ENCODE results near the gene TFAP2D.

The TFAP2D gene

GRCh38 chr6:50778696-50779095, 65.4 kb downstream of the TFAP2D start:
- H3K27ac ChIP-seq, result no peak overlapping the region
- TF ChIP-seq ZFX (IDR thresholded peaks at IDR 0.05; ENCODE audit: borderline replicate concordance) (no peak), CTCF (IDR thresholded peaks at IDR 0.05) (no peak)

- no peak overlapping the region for H3K27ac ChIP-seq
- no peak for TF ChIP-seq CTCF (IDR thresholded peaks at IDR 0.05)
- TF ChIP-seq ZFX (IDR thresholded peaks at IDR 0.05; ENCODE audit: borderline replicate concordance), result no peak
These were observed 67.1 kb downstream of the TFAP2D start for GRCh38 chr6:50780382-50780781.

GRCh38 chr6:50785921-50786320, 72.6 kb downstream of the TFAP2D start:
- no peak for TF ChIP-seq ZFX (IDR thresholded peaks at IDR 0.05; ENCODE audit: borderline replicate concordance)
- no peak for TF ChIP-seq CTCF (IDR thresholded peaks at IDR 0.05)
- H3K27ac ChIP-seq, result no peak overlapping the region

- TF ChIP-seq ZFX (IDR thresholded peaks at IDR 0.05; ENCODE audit: borderline replicate concordance) (no peak), CTCF (IDR thresholded peaks at IDR 0.05) (peak; percentile 91)
- no peak overlapping the region for H3K27ac ChIP-seq
These were observed 78.7 kb downstream of the TFAP2D start for GRCh38 chr6:50791900-50792508.

- no peak for TF ChIP-seq ZFX (IDR thresholded peaks at IDR 0.05; ENCODE audit: borderline replicate concordance)
- no peak overlapping the region for H3K27ac ChIP-seq
These were observed 79.4 kb downstream of the TFAP2D start for GRCh38 chr6:50792771-50793170.

- H3K27ac ChIP-seq, result no peak overlapping the region
- no peak for TF ChIP-seq CTCF (IDR thresholded peaks at IDR 0.05)
These were observed 82.2 kb downstream of the TFAP2D start for GRCh38 chr6:50795574-50795973.

- no peak overlapping the region for H3K27ac ChIP-seq
- TF ChIP-seq ZFX (IDR thresholded peaks at IDR 0.05; ENCODE audit: borderline replicate concordance), result no peak
- TF ChIP-seq CTCF (IDR thresholded peaks at IDR 0.05), result no peak
These were observed 91.0 kb downstream of the TFAP2D start for GRCh38 chr6:50804283-50804682.

GRCh38 chr6:50807035-50807434, 93.7 kb downstream of the TFAP2D start:
- TF ChIP-seq ZFX (IDR thresholded peaks at IDR 0.05; ENCODE audit: borderline replicate concordance) (no peak), CTCF (IDR thresholded peaks at IDR 0.05) (no peak)
- no peak overlapping the region for H3K27ac ChIP-seq
